Erythroblast (primary cell): ENCODE measurements around the gene UCKL1.

Experiments used
- DNase-seq, 2 experiments: peaks; one replicate each; lab custom pipeline; 2025; lab: John Stamatoyannopoulos, UW
- GATA1 ChIP-seq: IDR thresholded peaks from 2 replicates; pipeline ENCODE4 v1.6.1; 2011; ENCODE audit warnings: low read depth, mild to moderate bottlenecking, control low read depth, low read length, moderate library complexity
- POLR2A ChIP-seq: IDR thresholded peaks from 2 replicates; pipeline ENCODE4 v1.6.1; 2011; ENCODE audit warnings: mild to moderate bottlenecking, low read length

Gene UCKL1

GRCh38 chr20:63895202-63895951, 60.8 kb downstream of the UCKL1 start:
- TF ChIP-seq GATA1 (no peak), POLR2A (no peak)
- peak; percentile 51 to 62 for DNase-seq

GRCh38 chr20:63894358-63895201, 61.6 kb downstream of the UCKL1 start, which contains the start of gene DNAJC5:
Gene DNAJC5, plus strand, starts transcription at chr20:63895126. Its CDS starts 33,220 bp downstream, at chr20:63928346.
- peak; percentile 94 to 98 for DNase-seq
- TF ChIP-seq POLR2A: no peak
- TF ChIP-seq GATA1: no peak

GRCh38 chr20:63893999-63894357, 62.2 kb downstream of the UCKL1 start:
- no peak for DNase-seq
- no peak for TF ChIP-seq POLR2A
- TF ChIP-seq GATA1: no peak

GRCh38 chr20:63892402-63892801, 63.8 kb downstream of the UCKL1 start:
- TF ChIP-seq GATA1 (no peak), POLR2A (no peak)
- DNase-seq: no peak

GRCh38 chr20:63891061-63892002, 64.9 kb downstream of the UCKL1 start:
- no peak for DNase-seq
- no peak for TF ChIP-seq POLR2A
- no peak for TF ChIP-seq GATA1

GRCh38 chr20:63890616-63891015, 65.6 kb downstream of the UCKL1 start:
- no peak for DNase-seq
- TF ChIP-seq POLR2A (no peak), GATA1 (no peak)

- DNase-seq: no peak
- TF ChIP-seq GATA1 (no peak), POLR2A (no peak)
Measured at GRCh38 chr20:63890201-63890576, 66.0 kb downstream of the UCKL1 start.
